Endodermal cell (in vitro differentiated cells): Measurements from ENCODE around the gene SLC13A5. TPM values are rescaled to one million over a fixed set of nuclear protein-coding genes. Genes with fewer than 3 reads are reported as not detected.
A peak's percentile ranks its signal among the peaks of the same experiment; 100 is the strongest.

Experiments
- DNase-seq: peaks from one replicate; pipeline ENCODE4 v3.0.0-alpha.2; 2017
- H3K27ac ChIP-seq: 2 replicates; pipeline ENCODE4 v1.5.1; 2013; ENCODE audit warnings: mild to moderate bottlenecking, low read depth, low read length, moderate library complexity
- H3K27me3 ChIP-seq: 2 replicates; pipeline ENCODE4 v1.6.1; 2013; ENCODE audit warnings: mild to moderate bottlenecking, low read length, moderate library complexity; ENCODE audit not compliant: insufficient read depth, control insufficient read depth, poor library complexity, severe bottlenecking
- H3K36me3 ChIP-seq: 2 replicates; pipeline ENCODE4 v1.7.0; 2013; ENCODE audit warnings: mild to moderate bottlenecking, low read length, moderate library complexity; ENCODE audit not compliant: control insufficient read depth, insufficient read depth
- H3K4me1 ChIP-seq: one replicate; pipeline ENCODE4 v1.7.0; 2013; ENCODE audit warnings: low read length; ENCODE audit not compliant: control insufficient read depth, insufficient read depth
- H3K4me3 ChIP-seq: 2 replicates; pipeline ENCODE4 v1.5.1; 2013; ENCODE audit warnings: mild to moderate bottlenecking, low read length, moderate library complexity
- H3K9ac ChIP-seq: 2 replicates; pipeline ENCODE4 v1.6.1; 2013; ENCODE audit warnings: mild to moderate bottlenecking, low read length, moderate library complexity; ENCODE audit not compliant: poor library complexity, severe bottlenecking; ENCODE audit errors: extremely low read depth
- H3K9me3 ChIP-seq: 2 replicates; pipeline ENCODE4 v1.6.1; 2013; ENCODE audit warnings: mild to moderate bottlenecking, low read length, moderate library complexity; ENCODE audit not compliant: control insufficient read depth
- H3K27ac Mint-ChIP-seq: 2 replicates; pipeline ENCODE4 v1.8.0; 2020; ENCODE audit warnings: mixed read lengths
- H3K27me3 Mint-ChIP-seq: 2 replicates; pipeline ENCODE4 v1.8.0; 2021; ENCODE audit warnings: mild to moderate bottlenecking, mixed read lengths; ENCODE audit not compliant: insufficient read depth
- H3K36me3 Mint-ChIP-seq: 2 replicates; pipeline ENCODE4 v1.8.0; 2020; ENCODE audit warnings: low read depth, mixed read lengths
- H3K4me1 Mint-ChIP-seq: 2 replicates; pipeline ENCODE4 v1.8.0; 2020; ENCODE audit warnings: mixed read lengths
- H3K4me3 Mint-ChIP-seq: 2 replicates; pipeline ENCODE4 v1.8.0; 2020; ENCODE audit warnings: mild to moderate bottlenecking, moderate library complexity, mixed read lengths
- H3K9me3 Mint-ChIP-seq: 2 replicates; pipeline ENCODE4 v1.8.0; 2020; ENCODE audit warnings: mild to moderate bottlenecking, mixed read lengths
- WGBS, 2 experiments: methylation state at CpG; one replicate each; pipeline versions ENCODE4 v1.1.5 to v1.1.7; 2013; ENCODE audit warnings: missing lambda C conversion rate in 2 of 2, mixed read lengths in 1 of 2; ENCODE audit not compliant: insufficient coverage in 1 of 2, insufficient read length in 1 of 2; 5-methylcytosine and 5-hydroxymethylcytosine counted together
- total RNA-seq, 2 donors: library from RNA; stranded (reverse); fragmentation: NEBNext Ultra II Directional in 1 of 2; extraction: Animal tissue kit (Norgen Biotek cat#: 25700) in 1 of 2; gene quantifications; 2 replicates in 1 of 2; 3 replicates in 1 of 2; pipeline ENCODE4 v1.2.1, GENCODE V29; 2021
- TF ChIP-seq, protein P1 (sequence below): fragments of 200-600 bp; sonication (generic); conservative IDR thresholded peaks from 2 replicates; pipeline ENCODE4 v1.5.0; 2021; ENCODE audit warnings: antibody characterized with exemption, mild to moderate bottlenecking

SLC13A5 gene
- total RNA-seq, 2 donors from 2014 or later = 3.9 to 8.4 TPM

DNA sequence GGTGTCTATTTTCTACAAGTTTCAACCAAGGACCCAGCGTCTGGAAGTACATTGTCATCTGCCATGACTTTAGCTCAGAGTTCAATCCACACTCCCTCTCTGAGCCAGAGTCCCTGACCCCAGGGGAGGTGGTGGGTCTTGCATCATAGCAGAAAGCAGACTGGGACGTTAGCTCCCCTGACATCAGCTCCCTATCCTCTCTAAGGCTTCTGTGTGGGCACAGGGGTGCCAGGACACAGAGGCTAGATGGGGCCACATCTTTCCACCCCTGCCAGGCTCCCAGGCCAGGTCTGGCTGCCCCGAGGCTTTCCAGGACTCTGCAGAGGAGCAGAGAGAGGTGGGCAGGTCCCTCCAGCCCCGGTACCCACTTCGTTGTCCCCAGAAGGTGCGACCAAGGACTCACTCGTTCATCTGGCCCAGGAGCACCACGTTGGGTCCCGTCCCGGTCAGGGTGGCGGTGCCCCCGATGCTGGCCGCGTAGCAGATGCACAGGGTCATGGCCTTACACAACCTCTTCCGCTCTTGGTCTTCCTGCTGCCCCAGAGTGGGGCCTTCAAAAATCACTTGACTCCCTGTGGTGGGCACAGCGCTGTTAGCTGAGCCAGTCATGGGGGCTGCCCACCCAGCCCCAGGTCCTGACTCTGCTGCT, 10.5 kb downstream of the SLC13A5 start:
- TF ChIP-seq, protein P1, sequence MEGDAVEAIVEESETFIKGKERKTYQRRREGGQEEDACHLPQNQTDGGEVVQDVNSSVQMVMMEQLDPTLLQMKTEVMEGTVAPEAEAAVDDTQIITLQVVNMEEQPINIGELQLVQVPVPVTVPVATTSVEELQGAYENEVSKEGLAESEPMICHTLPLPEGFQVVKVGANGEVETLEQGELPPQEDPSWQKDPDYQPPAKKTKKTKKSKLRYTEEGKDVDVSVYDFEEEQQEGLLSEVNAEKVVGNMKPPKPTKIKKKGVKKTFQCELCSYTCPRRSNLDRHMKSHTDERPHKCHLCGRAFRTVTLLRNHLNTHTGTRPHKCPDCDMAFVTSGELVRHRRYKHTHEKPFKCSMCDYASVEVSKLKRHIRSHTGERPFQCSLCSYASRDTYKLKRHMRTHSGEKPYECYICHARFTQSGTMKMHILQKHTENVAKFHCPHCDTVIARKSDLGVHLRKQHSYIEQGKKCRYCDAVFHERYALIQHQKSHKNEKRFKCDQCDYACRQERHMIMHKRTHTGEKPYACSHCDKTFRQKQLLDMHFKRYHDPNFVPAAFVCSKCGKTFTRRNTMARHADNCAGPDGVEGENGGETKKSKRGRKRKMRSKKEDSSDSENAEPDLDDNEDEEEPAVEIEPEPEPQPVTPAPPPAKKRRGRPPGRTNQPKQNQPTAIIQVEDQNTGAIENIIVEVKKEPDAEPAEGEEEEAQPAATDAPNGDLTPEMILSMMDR = no peak
- WGBS, 2 experiments = 91 to 92% methylated on average over 10 to 16 of the region's 16 CpGs
- Histone ChIP-seq H3K9me3 (no peaks in the 10 kb centered on the region), H3K4me1 (no peaks in the 10 kb centered on the region), H3K4me3 (no peak overlapping the region), H3K9ac (no peak overlapping the region), H3K27ac (no peak overlapping the region), H3K27me3 (no peaks in the 10 kb centered on the region), H3K36me3 (no peaks in the 10 kb centered on the region)
- no peak overlapping the region for H3K4me3 Mint-ChIP-seq
- peaks cover 8% of the 10 kb centered on the region for H3K4me1 Mint-ChIP-seq
- H3K9me3 Mint-ChIP-seq = no peaks in the 10 kb centered on the region
- H3K27me3 Mint-ChIP-seq = peaks cover 20% of the 10 kb centered on the region
- H3K36me3 Mint-ChIP-seq = no peaks in the 10 kb centered on the region
- no peak for DNase-seq
- no peak overlapping the region for H3K27ac Mint-ChIP-seq

- Histone ChIP-seq H3K9ac (no peak overlapping the region), H3K4me3 (no peak overlapping the region), H3K4me1 (no peaks in the 10 kb centered on the region), H3K27me3 (no peaks in the 10 kb centered on the region), H3K36me3 (no peaks in the 10 kb centered on the region), H3K27ac (no peak overlapping the region), H3K9me3 (no peaks in the 10 kb centered on the region)
- Mint-ChIP-seq H3K27ac (no peak overlapping the region), H3K36me3 (no peaks in the 10 kb centered on the region), H3K9me3 (no peaks in the 10 kb centered on the region), H3K4me1 (peaks cover 8% of the 10 kb centered on the region), H3K27me3 (peaks cover 16% of the 10 kb centered on the region), H3K4me3 (no peak overlapping the region)
- WGBS, 2 experiments = 38 to 53% methylated on average over 7 to 11 of the region's 11 CpGs
- TF ChIP-seq, protein P1 = peak; percentile 86
- DNase-seq = peak; percentile 95
Observed at GRCh38 chr17:6701719-6702118, 11.4 kb downstream of the SLC13A5 start.

DNA sequence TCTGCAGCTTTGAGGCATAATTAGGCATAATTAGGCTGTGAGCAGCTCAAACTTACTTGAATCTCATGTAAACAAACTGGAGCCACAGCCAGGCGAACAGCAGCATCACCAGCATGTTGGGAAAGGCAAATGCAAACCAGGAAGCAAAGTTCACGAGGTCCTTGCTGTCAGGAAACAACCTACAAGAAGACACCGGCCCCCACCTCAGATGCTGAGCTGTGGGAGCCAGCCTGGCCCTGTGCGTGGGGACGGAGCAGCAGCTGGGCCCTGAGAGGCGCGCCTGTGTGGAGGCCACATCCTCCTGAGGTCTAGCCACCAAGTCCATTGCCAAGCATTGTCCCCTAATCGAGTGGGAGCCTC, 12.2 kb downstream of the SLC13A5 start:
- no peaks in the 10 kb centered on the region for H3K9me3 ChIP-seq
- H3K4me1 ChIP-seq = no peaks in the 10 kb centered on the region
- peak; percentile 44 for DNase-seq
- TF ChIP-seq, protein P1 = no peak
- H3K9me3 Mint-ChIP-seq = no peaks in the 10 kb centered on the region
- H3K4me3 ChIP-seq = no peak overlapping the region
- H3K36me3 ChIP-seq = no peaks in the 10 kb centered on the region
- no peak overlapping the region for H3K9ac ChIP-seq
- H3K27ac ChIP-seq = no peak overlapping the region
- H3K27me3 ChIP-seq = no peaks in the 10 kb centered on the region
- no peak overlapping the region for H3K27ac Mint-ChIP-seq
- peaks cover 14% of the 10 kb centered on the region for H3K27me3 Mint-ChIP-seq
- H3K4me3 Mint-ChIP-seq = no peak overlapping the region
- no peaks in the 10 kb centered on the region for H3K36me3 Mint-ChIP-seq
- H3K4me1 Mint-ChIP-seq = peaks cover 4% of the 10 kb centered on the region
- 93 to 94% methylated on average over 8 of the region's 8 CpGs for WGBS, 2 experiments
